ENCODE measurements around the gene ZNF710. TPM values are rescaled to one million over a fixed set of nuclear protein-coding genes. Genes with fewer than 3 reads are reported as not detected.

ZNF710 gene
- total and polyA plus RNA-seq, 9 of the 15 experiments (the other 6 are each of a cell fraction or from before 2014, with no cell fraction given) = 0.56 to 14.2 (median 5.2) TPM

GRCh38 chr15:90036806-90037510, 35.8 kb downstream of the ZNF710 start:
- peak overlapping the region in 1 of 2 experiments; percentile 54; a peak in 1 of 4 replicates for H3K9ac ChIP-seq (ENCODE audit: insufficient read depth in 1 of 2, low read depth in 2 of 2, low read length in 2 of 2)
- TF ChIP-seq ETS1 (conservative IDR thresholded peaks at IDR 0.05; ENCODE audit: control insufficient read depth, low read depth, low read length) (no peak), NFRKB (IDR thresholded peaks at IDR 0.05; ENCODE audit: low read depth) (no peak), HOXB6 (CRISPR knock-in tag; IDR thresholded peaks at IDR 0.05; ENCODE audit: borderline replicate concordance) (no peak), RREB1 (CRISPR knock-in tag; IDR thresholded peaks at IDR 0.05) (no peak), SMAD2 (IDR thresholded peaks at IDR 0.05; ENCODE audit: low read depth, low read length) (no peak), PCBP1 (IDR thresholded peaks at IDR 0.05; ENCODE audit: low read depth, low read length, poor library complexity, severe bottlenecking) (no peak), NCOA1 (IDR thresholded peaks at IDR 0.05; ENCODE audit: low read depth) (no peak), HNRNPH1 (optimal IDR thresholded peaks at IDR 0.05; ENCODE audit: low read depth, low read length) (no peak), CBX2 (IDR thresholded peaks at IDR 0.05; ENCODE audit: insufficient read depth, low read length, poor library complexity, severe bottlenecking) (no peak), FOXM1 (IDR thresholded peaks at IDR 0.05; ENCODE audit: low read depth) (no peak), FOXM1 (CRISPR knock-in tag; IDR thresholded peaks at IDR 0.05; ENCODE audit: low read depth) (no peak)
- TF ChIP-seq, protein P1, sequence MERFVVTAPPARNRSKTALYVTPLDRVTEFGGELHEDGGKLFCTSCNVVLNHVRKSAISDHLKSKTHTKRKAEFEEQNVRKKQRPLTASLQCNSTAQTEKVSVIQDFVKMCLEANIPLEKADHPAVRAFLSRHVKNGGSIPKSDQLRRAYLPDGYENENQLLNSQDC (CRISPR knock-in tag; IDR thresholded peaks at IDR 0.05) = no peak

More at GRCh38 chr15:90036806-90037510, 35.8 kb downstream of the ZNF710 start:
- no peaks in the 10 kb centered on the region for H3K36me3 ChIP-seq (ENCODE audit: control insufficient read depth, insufficient read depth, low read length)
- WGBS (ENCODE audit: insufficient coverage, low coverage, missing lambda C conversion rate) = 81% methylated on average over 11 of the region's 11 CpGs
- no peak overlapping the region for H2AFZ ChIP-seq (ENCODE audit: low read depth, low read length)
- no peaks in the 10 kb centered on the region; the same call in 2 of the 3 replicates for H3K79me2 ChIP-seq (ENCODE audit: control insufficient read depth, insufficient read depth, low read length)
- ATAC-seq = no peak
- no peak overlapping the region for H3K4me3 ChIP-seq
- CTCF ChIA-PET (ENCODE audit: low intra/inter-chr PET ratio) = no interaction called here
- no peaks in the 10 kb centered on the region for H4K20me1 ChIP-seq (replicated peaks; ENCODE audit: control insufficient read depth, insufficient read depth, low read length)
- no peak for DNase-seq (ENCODE audit: extremely low read depth in 1 of 4, low spot score in 3 of 4)
- H3K27ac ChIP-seq (ENCODE audit: extremely low read depth, low read depth, low read length) = no peak overlapping the region
- BruUV-seq (replicated peaks) = no TSS peak
- no peaks in the 10 kb centered on the region for H3K27me3 ChIP-seq (ENCODE audit: control insufficient read depth in 2 of 2, insufficient read depth in 2 of 2, low read length in 2 of 2)
- in situ Hi-C loops (cut with MboI) (no loop called here), intact Hi-C loops (cut with micrococcal nuclease) (no loop called here)
- no peaks in the 10 kb centered on the region for H3K9me3 ChIP-seq (replicated peaks; ENCODE audit: control insufficient read depth, insufficient read depth, low read depth, low read length)
- H3K9me1 ChIP-seq (ENCODE audit: control insufficient read depth, insufficient read depth, low read length) = no peaks in the 10 kb centered on the region
- H3K4me2 ChIP-seq (ENCODE audit: insufficient read depth, low read length) = no peak overlapping the region; the same call in 1 of the 2 replicates
- peaks cover 40 to 60% of the 10 kb centered on the region in 2 experiments for H3K4me1 ChIP-seq (replicated peaks in 1 of 2; ENCODE audit: control insufficient read depth in 2 of 2, insufficient read depth in 2 of 2, low read length in 2 of 2)
- FAIRE-seq = no peak
- POLR2A ChIA-PET = interaction anchor here (1.4 kb wide), 1 partner anchor 12 kb away, joined by 7 read pairs; no protein-coding TSS in a partner anchor

Measured in K562 (cell line).